KMS-11 (cell line): ENCODE data around the gene CSF1R.

Experiments used
- H2AFZ ChIP-seq: fragments of 200-600 bp; sonication (generic); 2 replicates; pipeline ENCODE4 v1.6.1; 2016; ENCODE audit warnings: antibody characterized with exemption, mixed run types, low read depth
- H3K27ac ChIP-seq: fragments of 200-600 bp; sonication (generic); 2 replicates; pipeline ENCODE4 v1.6.1; 2016; ENCODE audit warnings: mild to moderate bottlenecking, mixed run types
- H3K27me3 ChIP-seq: fragments of 200-600 bp; sonication (generic); 2 replicates; pipeline ENCODE4 v1.6.1; 2017; ENCODE audit warnings: mild to moderate bottlenecking, low read depth, mixed run types, moderate library complexity; ENCODE audit not compliant: insufficient read depth
- H3K36me3 ChIP-seq: fragments of 200-600 bp; sonication (generic); 2 replicates; pipeline ENCODE4 v1.6.1; 2017; ENCODE audit warnings: mild to moderate bottlenecking, mixed run types; ENCODE audit not compliant: insufficient read depth
- H3K4me1 ChIP-seq: fragments of 200-600 bp; sonication (generic); 2 replicates; pipeline ENCODE4 v1.6.1; 2016; ENCODE audit warnings: mild to moderate bottlenecking, low read depth, mixed run types; ENCODE audit not compliant: poor library complexity, severe bottlenecking
- H3K4me2 ChIP-seq: fragments of 200-600 bp; sonication (generic); 2 replicates; pipeline ENCODE4 v1.7.0; 2016; ENCODE audit warnings: mild to moderate bottlenecking, mixed run types
- H3K4me3 ChIP-seq: fragments of 200-600 bp; sonication (generic); IDR thresholded peaks from 2 replicates; pipeline ENCODE4 v1.6.1; 2017; ENCODE audit warnings: low read depth, low read length, mixed read lengths; ENCODE audit not compliant: insufficient read depth
- H3K79me2 ChIP-seq: fragments of 200-600 bp; sonication (generic); 2 replicates; pipeline ENCODE4 v1.6.1; 2016; ENCODE audit warnings: low read depth, mixed run types; ENCODE audit not compliant: insufficient read depth
- H3K9ac ChIP-seq: fragments of 200-600 bp; sonication (generic); 2 replicates; pipeline ENCODE4 v1.6.1; 2016; ENCODE audit warnings: mild to moderate bottlenecking, mixed run types
- H4K20me1 ChIP-seq: fragments of 200-600 bp; sonication (generic); 2 replicates; pipeline ENCODE4 v1.6.1; 2016; ENCODE audit warnings: mild to moderate bottlenecking, mixed run types; ENCODE audit not compliant: insufficient read depth
- CTCF ChIP-seq: fragments of 200-600 bp; sonication (generic); conservative IDR thresholded peaks from 2 replicates; pipeline ENCODE4 v1.6.1; 2017; ENCODE audit warnings: low read depth, mild to moderate bottlenecking, antibody characterized with exemption, low read length, moderate library complexity, mixed read lengths

CSF1R gene

GRCh38 chr5:150007050-150007449 lies 79.3 kb downstream of the CSF1R start:
- TF ChIP-seq CTCF: no peak
- Histone ChIP-seq H3K36me3 (no peaks in the 10 kb centered on the region), H3K27ac (no peak overlapping the region), H3K9ac (no peak overlapping the region), H3K4me3 (no peak overlapping the region), H2AFZ (no peak overlapping the region), H4K20me1 (no peaks in the 10 kb centered on the region), H3K4me1 (peaks cover 11% of the 10 kb centered on the region), H3K4me2 (no peak overlapping the region), H3K79me2 (peaks cover 19% of the 10 kb centered on the region), H3K27me3 (no peaks in the 10 kb centered on the region)

- Histone ChIP-seq H3K27ac (no peak overlapping the region), H2AFZ (no peak overlapping the region), H3K36me3 (no peaks in the 10 kb centered on the region), H3K4me3 (no peak overlapping the region), H3K4me1 (peaks cover 11% of the 10 kb centered on the region), H3K27me3 (no peaks in the 10 kb centered on the region), H3K9ac (no peak overlapping the region), H3K4me2 (no peak overlapping the region), H3K79me2 (peaks cover 26% of the 10 kb centered on the region), H4K20me1 (no peaks in the 10 kb centered on the region)
- TF ChIP-seq CTCF: no peak
Measured at GRCh38 chr5:150006318-150006717, 80.0 kb downstream of the CSF1R start.
